ENCODE results near the gene SEMA7A.

SEMA7A gene

DNA sequence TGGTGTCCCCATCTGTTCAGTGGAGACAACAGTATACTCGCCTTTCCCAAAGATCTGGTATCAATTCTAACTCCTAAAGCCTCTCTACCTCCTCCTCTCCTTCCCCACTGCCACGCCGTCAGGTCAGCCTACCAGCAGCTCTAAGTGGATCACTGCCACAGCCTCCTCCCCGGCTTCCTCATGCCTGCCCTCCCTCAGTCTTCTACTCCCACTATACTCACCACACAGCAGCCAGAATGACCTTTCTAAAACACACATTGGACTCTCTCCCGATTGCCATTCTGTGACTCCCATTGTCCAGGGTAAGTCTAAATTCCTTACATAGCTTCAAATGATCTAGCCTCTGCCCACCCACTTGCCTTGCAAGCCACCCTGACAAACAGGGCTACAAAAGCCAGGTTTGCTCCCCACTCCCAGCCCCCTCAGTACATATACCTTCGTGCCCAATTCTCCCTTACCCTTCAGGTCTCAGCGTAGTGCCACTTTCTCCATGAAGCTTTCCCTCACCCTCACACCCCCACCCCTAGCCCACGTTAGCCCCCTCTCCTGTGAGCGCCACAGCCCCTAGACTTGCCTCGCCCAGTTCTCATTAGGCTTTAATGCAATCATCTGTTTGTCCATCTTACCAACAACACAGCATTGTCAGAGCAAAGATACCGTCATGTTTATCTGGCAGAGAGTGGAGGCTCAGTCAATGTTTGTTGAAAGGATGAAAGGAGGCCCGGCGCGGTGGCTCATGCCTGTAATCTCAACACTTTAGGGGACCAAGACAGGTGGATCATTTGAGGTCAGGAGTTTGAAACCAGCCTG, 9.5 kb upstream of the SEMA7A start:
- TF ChIP-seq EZH2phosphoT487 (IDR thresholded peaks at IDR 0.05; ENCODE audit: low read length) (no peak), EZH2 (optimal IDR thresholded peaks at IDR 0.05; ENCODE audit: low read depth, low read length) (no peak)
- TF ChIP-seq, protein P1, sequence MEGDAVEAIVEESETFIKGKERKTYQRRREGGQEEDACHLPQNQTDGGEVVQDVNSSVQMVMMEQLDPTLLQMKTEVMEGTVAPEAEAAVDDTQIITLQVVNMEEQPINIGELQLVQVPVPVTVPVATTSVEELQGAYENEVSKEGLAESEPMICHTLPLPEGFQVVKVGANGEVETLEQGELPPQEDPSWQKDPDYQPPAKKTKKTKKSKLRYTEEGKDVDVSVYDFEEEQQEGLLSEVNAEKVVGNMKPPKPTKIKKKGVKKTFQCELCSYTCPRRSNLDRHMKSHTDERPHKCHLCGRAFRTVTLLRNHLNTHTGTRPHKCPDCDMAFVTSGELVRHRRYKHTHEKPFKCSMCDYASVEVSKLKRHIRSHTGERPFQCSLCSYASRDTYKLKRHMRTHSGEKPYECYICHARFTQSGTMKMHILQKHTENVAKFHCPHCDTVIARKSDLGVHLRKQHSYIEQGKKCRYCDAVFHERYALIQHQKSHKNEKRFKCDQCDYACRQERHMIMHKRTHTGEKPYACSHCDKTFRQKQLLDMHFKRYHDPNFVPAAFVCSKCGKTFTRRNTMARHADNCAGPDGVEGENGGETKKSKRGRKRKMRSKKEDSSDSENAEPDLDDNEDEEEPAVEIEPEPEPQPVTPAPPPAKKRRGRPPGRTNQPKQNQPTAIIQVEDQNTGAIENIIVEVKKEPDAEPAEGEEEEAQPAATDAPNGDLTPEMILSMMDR (IDR thresholded peaks at IDR 0.05; ENCODE audit: low read length): no peak

GRCh38 chr15:74442604-74443003, 8.8 kb upstream of the SEMA7A start:
- no peak for DNase-seq
- H3K79me2 ChIP-seq (ENCODE audit: low read length): no peaks in the 10 kb centered on the region

More for the DNA sequence above, 9.5 kb upstream of the SEMA7A start:
- no peaks in the 10 kb centered on the region for H3K9me3 ChIP-seq (replicated peaks; ENCODE audit: insufficient read depth, low read length)
- H2AFZ ChIP-seq (ENCODE audit: low read length): no peak overlapping the region
- H3K36me3 ChIP-seq (replicated peaks; ENCODE audit: insufficient read depth, low read length): no peaks in the 10 kb centered on the region; the same call in 1 of the 2 replicates
- no peak overlapping the region for H3K4me2 ChIP-seq (ENCODE audit: low read depth, low read length)
- no peak overlapping the region for H3K4me3 ChIP-seq (ENCODE audit: low read length)
- no peaks in the 10 kb centered on the region for H3K27me3 ChIP-seq (replicated peaks; ENCODE audit: insufficient read depth, low read length)
- H3K27ac ChIP-seq (ENCODE audit: low read length): no peak overlapping the region
- no peak for DNase-seq
- no peaks in the 10 kb centered on the region for H3F3A ChIP-seq (ENCODE audit: insufficient read depth, low read length)
- H4K20me1 ChIP-seq (ENCODE audit: insufficient read depth, low read length): no peaks in the 10 kb centered on the region
- H3K9ac ChIP-seq (ENCODE audit: low read length): no peak overlapping the region
- H3K79me2 ChIP-seq (ENCODE audit: low read length): no peaks in the 10 kb centered on the region
- peaks cover 4% of the 10 kb centered on the region for H3K4me1 ChIP-seq (ENCODE audit: low read length)
- H3K9me2 ChIP-seq (replicated peaks; ENCODE audit: insufficient read depth, low read length): no peaks in the 10 kb centered on the region

DNA sequence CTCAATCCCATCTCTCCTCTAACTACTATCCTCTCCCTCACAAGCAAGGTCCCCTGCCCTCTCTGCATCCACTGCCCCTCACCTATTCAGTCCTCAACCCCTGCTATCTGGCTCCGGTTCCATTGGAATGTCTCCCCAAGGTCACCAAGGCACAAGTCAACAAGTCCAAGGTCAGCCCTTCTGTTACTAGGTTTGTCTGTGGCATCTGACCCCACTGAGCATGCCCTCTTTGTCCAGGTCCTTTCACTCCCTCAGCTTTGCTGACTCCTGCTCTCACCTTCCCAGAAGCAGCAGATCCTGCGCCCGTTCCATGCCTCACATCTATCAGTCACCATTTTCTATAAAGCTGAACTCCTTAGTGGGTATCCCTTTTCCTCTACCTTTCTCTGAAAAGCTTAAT, 8.3 kb upstream of the SEMA7A start:
- no peak for DNase-seq
- no peaks in the 10 kb centered on the region for H3F3A ChIP-seq (ENCODE audit: insufficient read depth, low read length)
- no peaks in the 10 kb centered on the region for H4K20me1 ChIP-seq (ENCODE audit: insufficient read depth, low read length)
- H3K4me2 ChIP-seq (ENCODE audit: low read depth, low read length): no peak overlapping the region
- TF ChIP-seq EZH2 (optimal IDR thresholded peaks at IDR 0.05; ENCODE audit: low read depth, low read length): no peak
- no peak for TF ChIP-seq EZH2phosphoT487 (IDR thresholded peaks at IDR 0.05; ENCODE audit: low read length)
- TF ChIP-seq, protein P1 (IDR thresholded peaks at IDR 0.05; ENCODE audit: low read length): no peak
- H3K27ac ChIP-seq (ENCODE audit: low read length): no peak overlapping the region
- H3K4me1 ChIP-seq (ENCODE audit: low read length): peaks cover 6% of the 10 kb centered on the region
- H3K79me2 ChIP-seq (ENCODE audit: low read length): no peaks in the 10 kb centered on the region
- H3K36me3 ChIP-seq (replicated peaks; ENCODE audit: insufficient read depth, low read length): no peaks in the 10 kb centered on the region
- no peak overlapping the region for H2AFZ ChIP-seq (ENCODE audit: low read length)
- no peaks in the 10 kb centered on the region for H3K9me3 ChIP-seq (replicated peaks; ENCODE audit: insufficient read depth, low read length)
- no peaks in the 10 kb centered on the region for H3K9me2 ChIP-seq (replicated peaks; ENCODE audit: insufficient read depth, low read length)
- H3K27me3 ChIP-seq (replicated peaks; ENCODE audit: insufficient read depth, low read length): no peaks in the 10 kb centered on the region
- no peak overlapping the region for H3K9ac ChIP-seq (ENCODE audit: low read length)
- no peak overlapping the region for H3K4me3 ChIP-seq (ENCODE audit: low read length)

More at GRCh38 chr15:74442604-74443003, 8.8 kb upstream of the SEMA7A start:
- Histone ChIP-seq H3K4me2 (ENCODE audit: low read depth, low read length) (no peak overlapping the region), H4K20me1 (ENCODE audit: insufficient read depth, low read length) (no peaks in the 10 kb centered on the region), H2AFZ (ENCODE audit: low read length) (no peak overlapping the region), H3F3A (ENCODE audit: insufficient read depth, low read length) (no peaks in the 10 kb centered on the region), H3K36me3 (replicated peaks; ENCODE audit: insufficient read depth, low read length) (no peaks in the 10 kb centered on the region), H3K9me3 (replicated peaks; ENCODE audit: insufficient read depth, low read length) (no peaks in the 10 kb centered on the region), H3K27me3 (replicated peaks; ENCODE audit: insufficient read depth, low read length) (no peaks in the 10 kb centered on the region), H3K27ac (ENCODE audit: low read length) (no peak overlapping the region), H3K4me1 (ENCODE audit: low read length) (peaks cover 6% of the 10 kb centered on the region), H3K4me3 (ENCODE audit: low read length) (no peak overlapping the region), H3K9ac (ENCODE audit: low read length) (no peak overlapping the region), H3K9me2 (replicated peaks; ENCODE audit: insufficient read depth, low read length) (no peaks in the 10 kb centered on the region)
- no peak for TF ChIP-seq EZH2 (optimal IDR thresholded peaks at IDR 0.05; ENCODE audit: low read depth, low read length)
- no peak for TF ChIP-seq EZH2phosphoT487 (IDR thresholded peaks at IDR 0.05; ENCODE audit: low read length)
- TF ChIP-seq, protein P1 (IDR thresholded peaks at IDR 0.05; ENCODE audit: low read length): no peak
